Mucosa of stomach (tissue), 1 donor: ENCODE data around the gene DGKE.

Experiments
- H3K27me3 ChIP-seq: one replicate; pipeline ENCODE4 v1.7.0; 2013; ENCODE audit warnings: mild to moderate bottlenecking, low read length; ENCODE audit not compliant: control insufficient read depth, insufficient read depth
- H3K36me3 ChIP-seq: one replicate; pipeline ENCODE4 v1.7.0; 2013; ENCODE audit warnings: low read length; ENCODE audit not compliant: control insufficient read depth, insufficient read depth
- H3K4me1 ChIP-seq: one replicate; pipeline ENCODE4 v1.7.0; 2013; ENCODE audit warnings: mild to moderate bottlenecking, low read length; ENCODE audit not compliant: control insufficient read depth, insufficient read depth
- H3K4me3 ChIP-seq: one replicate; pipeline ENCODE4 v1.7.0; 2013; ENCODE audit warnings: low read length
- H3K9ac ChIP-seq: one replicate; pipeline ENCODE4 v1.7.0; 2013; ENCODE audit warnings: mild to moderate bottlenecking, low read length, moderate library complexity
- H3K9me3 ChIP-seq: one replicate; pipeline ENCODE4 v1.7.0; 2013; ENCODE audit warnings: mild to moderate bottlenecking, low read length, moderate library complexity; ENCODE audit not compliant: control insufficient read depth
- donor health status: Pancreatic carcinoma.

The DGKE gene

GRCh38 chr17:56898874-56899273 is 64.9 kb downstream of the DGKE start:
- H3K36me3 ChIP-seq = peaks cover 51% of the 10 kb centered on the region
- no peaks in the 10 kb centered on the region for H3K27me3 ChIP-seq
- H3K4me1 ChIP-seq = peaks cover 16% of the 10 kb centered on the region
- H3K4me3 ChIP-seq = no peak overlapping the region
- no peaks in the 10 kb centered on the region for H3K9me3 ChIP-seq
- no peak overlapping the region for H3K9ac ChIP-seq

- peaks cover 54% of the 10 kb centered on the region for H3K36me3 ChIP-seq
- H3K9ac ChIP-seq = no peak overlapping the region
- H3K4me1 ChIP-seq = peaks cover 16% of the 10 kb centered on the region
- no peaks in the 10 kb centered on the region for H3K9me3 ChIP-seq
- no peaks in the 10 kb centered on the region for H3K27me3 ChIP-seq
- no peak overlapping the region for H3K4me3 ChIP-seq
These were observed 65.5 kb downstream of the DGKE start for GRCh38 chr17:56899403-56899802.

- Histone ChIP-seq H3K9me3 (no peaks in the 10 kb centered on the region), H3K27me3 (no peaks in the 10 kb centered on the region), H3K9ac (no peak overlapping the region), H3K4me3 (no peak overlapping the region), H3K36me3 (peaks cover 43% of the 10 kb centered on the region), H3K4me1 (peaks cover 11% of the 10 kb centered on the region)
These were observed 68.4 kb downstream of the DGKE start for GRCh38 chr17:56902348-56902747.

- Histone ChIP-seq H3K36me3 (peaks cover 45% of the 10 kb centered on the region), H3K9me3 (no peaks in the 10 kb centered on the region), H3K4me3 (no peak overlapping the region), H3K27me3 (no peaks in the 10 kb centered on the region), H3K9ac (no peak overlapping the region), H3K4me1 (peaks cover 5% of the 10 kb centered on the region)
These were observed 69.6 kb downstream of the DGKE start for GRCh38 chr17:56903560-56903959.

GRCh38 chr17:56908001-56908542 is 74.1 kb downstream of the DGKE start:
- Histone ChIP-seq H3K27me3 (no peaks in the 10 kb centered on the region), H3K4me1 (peaks cover 35% of the 10 kb centered on the region), H3K9me3 (no peaks in the 10 kb centered on the region), H3K4me3 (no peak overlapping the region), H3K36me3 (peaks cover 16% of the 10 kb centered on the region), H3K9ac (no peak overlapping the region)

GRCh38 chr17:56909742-56910508 is 76.0 kb downstream of the DGKE start:
- peak overlapping the region; percentile 29 for H3K4me3 ChIP-seq
- H3K9ac ChIP-seq = peak overlapping the region; percentile 12
- peaks cover 38% of the 10 kb centered on the region for H3K4me1 ChIP-seq
- no peaks in the 10 kb centered on the region for H3K27me3 ChIP-seq
- peaks cover 8% of the 10 kb centered on the region for H3K36me3 ChIP-seq
- H3K9me3 ChIP-seq = no peaks in the 10 kb centered on the region

- no peaks in the 10 kb centered on the region for H3K27me3 ChIP-seq
- no peaks in the 10 kb centered on the region for H3K9me3 ChIP-seq
- H3K4me1 ChIP-seq = peaks cover 43% of the 10 kb centered on the region
- peak overlapping the region; percentile 29 for H3K4me3 ChIP-seq
- peak overlapping the region; percentile 12 for H3K9ac ChIP-seq
- H3K36me3 ChIP-seq = peaks cover 6% of the 10 kb centered on the region
These were observed 76.7 kb downstream of the DGKE start for GRCh38 chr17:56910509-56911235.

- Histone ChIP-seq H3K27me3 (no peaks in the 10 kb centered on the region), H3K9me3 (no peaks in the 10 kb centered on the region), H3K9ac (peak overlapping the region; percentile 98), H3K4me1 (peaks cover 58% of the 10 kb centered on the region), H3K36me3 (peaks cover 6% of the 10 kb centered on the region), H3K4me3 (peak overlapping the region; percentile 44)
These were observed 78.4 kb downstream of the DGKE start for GRCh38 chr17:56912105-56912999.

GRCh38 chr17:56913000-56913311 is 79.0 kb downstream of the DGKE start:
- Histone ChIP-seq H3K4me1 (peaks cover 58% of the 10 kb centered on the region), H3K36me3 (peaks cover under 1% of the 10 kb centered on the region), H3K27me3 (no peaks in the 10 kb centered on the region), H3K9ac (peak overlapping the region; percentile 98), H3K9me3 (no peaks in the 10 kb centered on the region), H3K4me3 (peak overlapping the region; percentile 44)

GRCh38 chr17:56913353-56913866 is 79.5 kb downstream of the DGKE start:
- Histone ChIP-seq H3K27me3 (no peaks in the 10 kb centered on the region), H3K4me1 (peaks cover 54% of the 10 kb centered on the region), H3K9me3 (no peaks in the 10 kb centered on the region), H3K4me3 (peak overlapping the region; percentile 44), H3K36me3 (no peaks in the 10 kb centered on the region), H3K9ac (peak overlapping the region; percentile 98)

- Histone ChIP-seq H3K9me3 (no peaks in the 10 kb centered on the region), H3K4me1 (peaks cover 49% of the 10 kb centered on the region), H3K27me3 (no peaks in the 10 kb centered on the region), H3K4me3 (peak within 1 kb of the TSS; percentile 44), H3K9ac (peak within 1 kb of the TSS; percentile 98), H3K36me3 (no peaks in the 10 kb centered on the region)
These were observed 80.1 kb downstream of the DGKE start, which contains the start of gene TRIM25 for GRCh38 chr17:56913867-56914580. Gene TRIM25 (minus strand): TSS chr17:56914049. CDS start chr17:56913988, 61 bp downstream.
